Mucosa of stomach (tissue), 1 donor: ENCODE data around the gene TREM1.
"Not testable (repeated sequence)": the region's sequence is repeated elsewhere in the genome, so short reads cannot be mapped to it uniquely, and the experiment has no call there.

Experiments used
- H3K27me3 ChIP-seq: one replicate; pipeline ENCODE4 v1.7.0; 2013; ENCODE audit warnings: mild to moderate bottlenecking, low read length; ENCODE audit not compliant: control insufficient read depth, insufficient read depth
- H3K36me3 ChIP-seq: one replicate; pipeline ENCODE4 v1.7.0; 2013; ENCODE audit warnings: low read length; ENCODE audit not compliant: control insufficient read depth, insufficient read depth
- H3K4me1 ChIP-seq: one replicate; pipeline ENCODE4 v1.7.0; 2013; ENCODE audit warnings: mild to moderate bottlenecking, low read length; ENCODE audit not compliant: control insufficient read depth, insufficient read depth
- H3K4me3 ChIP-seq: one replicate; pipeline ENCODE4 v1.7.0; 2013; ENCODE audit warnings: low read length
- H3K9ac ChIP-seq: one replicate; pipeline ENCODE4 v1.7.0; 2013; ENCODE audit warnings: mild to moderate bottlenecking, low read length, moderate library complexity
- H3K9me3 ChIP-seq: one replicate; pipeline ENCODE4 v1.7.0; 2013; ENCODE audit warnings: mild to moderate bottlenecking, low read length, moderate library complexity; ENCODE audit not compliant: control insufficient read depth
- donor health status: Pancreatic carcinoma.

The TREM1 gene

GRCh38 chr6:41318654-41319565 is 32.4 kb upstream of the TREM1 start:
- no peaks in the 10 kb centered on the region for H3K9me3 ChIP-seq
- no peaks in the 10 kb centered on the region for H3K36me3 ChIP-seq
- H3K4me3 ChIP-seq: no peak overlapping the region
- H3K4me1 ChIP-seq: peaks cover 6% of the 10 kb centered on the region
- no peak overlapping the region for H3K9ac ChIP-seq
- H3K27me3 ChIP-seq: peaks cover 12% of the 10 kb centered on the region

DNA sequence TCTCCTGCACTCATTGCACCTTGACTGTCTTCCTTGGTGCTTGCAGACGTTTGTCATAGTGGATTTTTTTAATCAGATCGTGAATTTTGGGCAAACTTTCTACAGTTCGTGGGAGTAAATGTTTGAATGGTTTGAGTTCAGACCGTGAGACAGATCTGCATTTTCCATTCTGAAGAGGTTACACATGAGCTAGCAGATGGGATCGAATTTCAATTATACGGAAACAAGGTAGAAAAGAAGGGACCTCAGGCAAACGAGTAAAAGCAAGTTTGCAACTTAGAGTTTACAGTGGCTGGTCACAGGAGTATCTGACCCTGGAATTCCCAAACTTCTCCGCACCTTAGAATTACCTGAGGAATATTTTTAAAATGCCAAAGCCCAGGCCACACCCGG is 31.8 kb upstream of the TREM1 start:
- Histone ChIP-seq H3K9ac (no peak overlapping the region), H3K9me3 (no peaks in the 10 kb centered on the region), H3K36me3 (no peaks in the 10 kb centered on the region), H3K27me3 (peaks cover 19% of the 10 kb centered on the region), H3K4me1 (peaks cover 6% of the 10 kb centered on the region), H3K4me3 (no peak overlapping the region)

DNA sequence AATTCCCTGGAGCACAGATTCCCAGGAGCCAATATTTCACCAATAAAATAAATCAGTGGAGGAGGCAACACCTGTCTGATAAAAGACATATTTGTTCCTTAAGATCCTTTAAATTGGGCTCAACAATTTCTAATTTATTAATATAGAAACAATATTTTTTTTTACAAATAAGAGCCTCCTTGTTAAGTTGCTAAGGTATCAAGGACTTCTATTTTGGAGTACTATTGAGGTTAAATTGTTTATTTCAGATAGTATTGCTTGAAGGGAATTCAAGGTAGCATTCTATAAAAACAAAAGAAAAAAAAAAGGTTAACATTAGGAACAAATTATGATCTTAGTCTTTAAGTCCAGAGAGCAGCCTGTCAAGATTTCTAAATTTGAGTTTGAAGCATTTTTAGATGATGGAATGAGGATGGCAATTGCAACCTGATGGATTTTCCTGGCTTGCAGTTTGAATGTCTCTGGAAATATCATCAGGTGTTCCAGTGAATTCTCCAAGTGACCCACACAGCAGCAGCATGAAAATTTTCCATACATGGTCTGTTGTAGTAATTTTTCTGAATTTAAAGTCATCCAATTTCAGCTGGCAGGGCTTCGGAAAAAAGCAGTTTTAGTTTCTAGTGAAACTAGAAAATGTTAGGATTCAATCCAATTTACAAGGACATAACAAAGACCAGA is 29.6 kb upstream of the TREM1 start:
- Histone ChIP-seq H3K9me3 (no peaks in the 10 kb centered on the region), H3K4me1 (peaks cover 6% of the 10 kb centered on the region), H3K4me3 (no peak overlapping the region), H3K9ac (no peak overlapping the region), H3K27me3 (peaks cover 27% of the 10 kb centered on the region), H3K36me3 (no peaks in the 10 kb centered on the region)

GRCh38 chr6:41315203-41315602 is 28.7 kb upstream of the TREM1 start:
- no peaks in the 10 kb centered on the region for H3K36me3 ChIP-seq
- no peaks in the 10 kb centered on the region for H3K9me3 ChIP-seq
- H3K9ac ChIP-seq: no peak overlapping the region
- H3K27me3 ChIP-seq: peaks cover 30% of the 10 kb centered on the region
- H3K4me3 ChIP-seq: no peak overlapping the region
- peaks cover 6% of the 10 kb centered on the region for H3K4me1 ChIP-seq

- no peak overlapping the region for H3K9ac ChIP-seq
Measured at GRCh38 chr6:41306187-41306854, 19.8 kb upstream of the TREM1 start.

DNA sequence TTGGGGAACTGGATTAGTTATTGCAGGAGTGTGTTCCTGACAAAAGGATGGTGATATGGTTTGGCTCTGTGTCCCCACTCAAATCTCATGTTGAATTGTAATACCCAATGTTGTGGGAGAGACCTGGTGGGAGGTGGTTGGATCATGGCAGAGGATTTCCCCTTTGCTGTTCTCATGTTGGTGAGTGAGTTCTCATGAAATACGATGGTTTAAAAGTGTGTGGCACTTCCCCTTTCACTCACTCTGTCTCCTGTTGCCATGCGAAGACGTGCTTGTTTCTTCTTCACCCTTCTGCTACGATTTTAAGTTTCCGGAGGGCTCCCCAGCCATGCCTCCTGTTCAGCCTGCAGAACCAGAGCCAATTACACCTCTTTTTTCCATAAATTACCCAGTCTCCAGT is 16.2 kb upstream of the TREM1 start:
- Histone ChIP-seq H3K27me3 (no peaks in the 10 kb centered on the region), H3K4me3 (no peak overlapping the region), H3K9ac (no peak overlapping the region), H3K9me3 (no peaks in the 10 kb centered on the region), H3K36me3 (no peaks in the 10 kb centered on the region), H3K4me1 (no peaks in the 10 kb centered on the region)

More at GRCh38 chr6:41306187-41306854, 19.8 kb upstream of the TREM1 start:
- no peak overlapping the region for H3K4me3 ChIP-seq
- H3K27me3 ChIP-seq: peaks cover 9% of the 10 kb centered on the region
- H3K36me3 ChIP-seq: no peaks in the 10 kb centered on the region
- no peaks in the 10 kb centered on the region for H3K4me1 ChIP-seq
- H3K9me3 ChIP-seq: no peaks in the 10 kb centered on the region

DNA sequence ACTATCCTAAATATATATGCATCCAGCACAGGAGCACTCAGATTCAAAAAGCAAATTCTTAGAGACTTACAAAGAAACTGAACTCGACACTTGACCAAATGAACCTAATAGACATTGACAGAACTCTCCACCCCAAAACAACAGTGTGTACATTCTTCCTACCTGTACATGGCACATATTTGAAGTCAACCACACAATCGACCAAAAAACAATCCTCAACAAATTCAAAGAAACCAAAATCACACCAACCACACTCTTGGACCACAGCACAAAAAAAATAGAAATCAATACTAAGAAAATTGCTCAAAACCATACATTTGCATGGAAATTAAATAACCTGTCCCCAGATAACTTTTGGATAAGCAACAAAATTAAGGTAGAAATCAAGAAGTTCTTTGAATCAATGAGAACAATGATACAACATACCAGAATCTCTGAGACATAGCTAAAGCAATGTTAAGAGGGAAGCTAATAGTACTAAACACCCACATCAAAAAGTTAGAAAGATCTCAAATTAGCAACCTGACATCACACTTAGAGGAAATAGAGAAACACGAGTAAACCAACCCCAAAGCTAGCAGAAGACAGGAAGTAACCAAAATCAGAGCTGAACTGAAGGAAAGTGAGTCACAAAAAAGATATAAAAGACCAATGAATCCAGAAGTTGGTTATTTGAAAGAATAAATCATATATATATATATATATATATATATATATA is 12.5 kb upstream of the TREM1 start:
- Histone ChIP-seq H3K9ac (no peak overlapping the region), H3K4me1 (no peaks in the 10 kb centered on the region), H3K9me3 (no peaks in the 10 kb centered on the region), H3K4me3 (no peak overlapping the region), H3K36me3 (no peaks in the 10 kb centered on the region), H3K27me3 (no peaks in the 10 kb centered on the region)

GRCh38 chr6:41297248-41297647 is 10.8 kb upstream of the TREM1 start:
- not testable (repeated sequence) for H3K27me3 ChIP-seq, H3K36me3 ChIP-seq, H3K9me3 ChIP-seq, H3K4me1 ChIP-seq, H3K9ac ChIP-seq, H3K4me3 ChIP-seq

DNA sequence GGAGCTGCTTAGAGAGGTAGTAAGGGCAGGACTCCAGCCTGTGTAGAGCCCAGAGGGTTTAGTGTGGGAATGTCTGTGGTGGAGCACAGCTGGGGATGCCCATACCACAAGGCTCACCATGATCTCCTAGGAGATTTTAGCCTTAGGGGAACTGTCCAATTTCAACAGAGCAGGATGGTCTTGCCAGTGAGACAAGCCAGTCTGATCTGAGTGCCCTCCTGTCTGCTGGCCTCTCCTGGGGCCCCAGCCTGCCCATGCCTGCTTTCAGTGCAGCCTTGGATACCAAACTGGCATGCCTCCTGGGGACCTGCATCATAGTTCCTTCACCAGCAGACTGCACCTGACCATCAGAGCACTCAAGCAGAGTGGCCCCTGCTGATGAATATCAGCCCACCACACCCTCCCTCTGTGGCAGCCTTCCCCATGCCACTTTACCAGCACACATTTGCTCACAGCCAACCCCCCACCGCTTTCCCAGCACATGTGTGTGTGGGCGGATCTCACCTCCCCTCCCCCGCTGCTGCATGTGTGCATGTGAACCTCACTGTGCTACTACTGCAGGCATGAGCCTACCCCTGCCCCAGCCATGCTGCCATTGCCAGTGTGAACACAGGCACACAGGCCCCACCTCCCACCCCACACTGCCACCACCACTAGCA is 7.9 kb upstream of the TREM1 start:
- Histone ChIP-seq H3K9me3 (no peaks in the 10 kb centered on the region), H3K9ac (no peak overlapping the region), H3K4me1 (no peaks in the 10 kb centered on the region), H3K4me3 (no peak overlapping the region), H3K27me3 (no peaks in the 10 kb centered on the region), H3K36me3 (no peaks in the 10 kb centered on the region)

- no peaks in the 10 kb centered on the region for H3K36me3 ChIP-seq
Measured at GRCh38 chr6:41291717-41292116, 5.2 kb upstream of the TREM1 start.

DNA sequence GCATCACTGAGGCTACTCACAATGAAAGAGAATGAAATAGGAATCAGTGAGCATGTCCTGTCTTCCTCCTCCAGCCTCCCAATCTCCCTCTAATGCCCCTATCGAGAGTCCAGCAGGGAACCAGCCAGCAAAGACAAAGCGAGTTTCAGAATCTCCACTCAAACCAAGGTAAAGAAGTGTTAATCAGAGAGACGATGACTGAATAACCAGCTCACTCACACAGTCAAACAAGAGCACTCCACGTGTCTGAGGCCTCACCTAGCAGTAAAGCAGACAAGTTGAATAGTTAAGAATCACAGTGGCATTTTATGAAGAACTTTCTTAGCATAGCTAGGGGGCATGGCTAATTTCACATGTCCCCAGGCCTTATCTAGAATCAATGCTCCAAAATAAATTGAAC is 3.3 kb upstream of the TREM1 start:
- H3K9me3 ChIP-seq: no peaks in the 10 kb centered on the region
- no peaks in the 10 kb centered on the region for H3K36me3 ChIP-seq
- no peak overlapping the region for H3K4me3 ChIP-seq
- peaks cover 7% of the 10 kb centered on the region for H3K27me3 ChIP-seq
- no peaks in the 10 kb centered on the region for H3K4me1 ChIP-seq
- no peak overlapping the region for H3K9ac ChIP-seq

More at GRCh38 chr6:41291717-41292116, 5.2 kb upstream of the TREM1 start:
- Histone ChIP-seq H3K4me3 (no peak overlapping the region), H3K4me1 (no peaks in the 10 kb centered on the region), H3K27me3 (no peaks in the 10 kb centered on the region), H3K9ac (no peak overlapping the region), H3K9me3 (no peaks in the 10 kb centered on the region)
